ENCODE measurements around the gene ICE1.
"Not testable (repeated sequence)": the region's sequence is repeated elsewhere in the genome, so short reads cannot be mapped to it uniquely, and the experiment has no call there.

The ICE1 gene

DNA sequence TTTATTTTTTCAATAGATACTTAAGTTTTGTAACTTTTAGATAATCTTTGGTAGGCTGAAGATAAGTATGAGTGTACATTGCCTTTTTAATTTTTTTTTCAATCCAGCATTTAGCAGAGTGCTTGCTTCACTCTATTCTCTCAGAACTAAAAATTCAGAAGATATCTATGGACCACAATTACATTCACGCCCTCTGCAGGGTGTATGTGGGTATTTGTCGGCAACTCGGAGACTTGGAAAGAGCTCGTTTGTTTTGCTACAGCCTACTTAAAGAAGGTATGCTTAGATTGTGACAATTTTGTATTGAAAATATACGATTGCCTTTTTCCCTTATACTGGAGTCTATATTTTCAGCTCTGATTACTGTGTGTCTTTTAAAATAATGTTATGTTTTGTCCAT is 43.8 kb downstream of the ICE1 start:
- Histone ChIP-seq H3K27me3 (ENCODE audit: control insufficient read depth, insufficient read depth, low read length) (no peaks in the 10 kb centered on the region), H3K36me3 (ENCODE audit: control insufficient read depth, insufficient read depth, low read length) (peaks cover 6% of the 10 kb centered on the region), H3K4me1 (ENCODE audit: control insufficient read depth, insufficient read depth, low read length) (no peaks in the 10 kb centered on the region), H3K9ac (ENCODE audit: low read length) (no peak overlapping the region), H3K9me3 (ENCODE audit: control insufficient read depth, low read length) (no peaks in the 10 kb centered on the region), H3K4me3 (ENCODE audit: low read length) (no peak overlapping the region)

DNA sequence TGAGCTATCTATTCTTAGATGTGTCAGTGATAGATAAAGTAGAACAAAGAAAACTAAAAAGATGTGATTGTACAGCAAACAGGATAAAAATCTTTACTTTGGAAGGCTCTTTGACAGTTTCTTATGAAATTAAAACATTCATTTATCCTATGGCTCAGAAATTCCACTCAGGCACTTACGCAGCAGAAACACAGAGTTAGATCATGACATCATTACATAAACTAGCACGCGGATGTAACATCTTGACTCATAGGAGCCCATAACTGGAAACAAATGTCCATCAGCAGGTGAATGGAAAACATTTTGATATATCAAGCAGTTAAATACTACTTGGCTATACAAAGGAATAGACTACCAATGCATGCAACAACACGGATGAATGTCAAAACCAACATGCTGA is 45.3 kb downstream of the ICE1 start:
- Histone ChIP-seq H3K27me3 (ENCODE audit: control insufficient read depth, insufficient read depth, low read length) (no peaks in the 10 kb centered on the region), H3K36me3 (ENCODE audit: control insufficient read depth, insufficient read depth, low read length) (no peaks in the 10 kb centered on the region), H3K4me1 (ENCODE audit: control insufficient read depth, insufficient read depth, low read length) (no peaks in the 10 kb centered on the region), H3K4me3 (ENCODE audit: low read length) (no peak overlapping the region), H3K9ac (ENCODE audit: low read length) (no peak overlapping the region), H3K9me3 (ENCODE audit: control insufficient read depth, low read length) (no peaks in the 10 kb centered on the region)

DNA sequence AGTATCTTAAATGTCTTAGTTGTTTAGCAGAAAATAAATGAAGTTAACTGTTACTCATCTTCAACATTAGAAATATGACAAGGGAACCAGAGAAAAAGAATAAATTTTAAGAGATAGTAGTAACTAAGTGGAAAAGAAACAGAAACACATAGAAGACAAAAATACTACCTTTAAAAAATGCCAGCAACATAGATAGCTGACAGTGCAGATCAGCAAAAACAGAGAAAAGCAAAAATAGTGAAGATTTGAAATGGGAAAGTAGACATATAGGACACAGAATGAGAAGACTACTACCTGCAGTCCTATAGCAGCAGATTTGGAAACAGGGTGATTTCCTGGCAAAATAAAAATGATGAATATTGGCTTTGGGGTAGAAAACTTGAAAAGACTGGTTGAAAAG is 48.5 kb downstream of the ICE1 start:
- Histone ChIP-seq H3K36me3 (ENCODE audit: control insufficient read depth, insufficient read depth, low read length) (no peaks in the 10 kb centered on the region), H3K4me1 (ENCODE audit: control insufficient read depth, insufficient read depth, low read length) (no peaks in the 10 kb centered on the region), H3K9me3 (ENCODE audit: control insufficient read depth, low read length) (no peaks in the 10 kb centered on the region), H3K27me3 (ENCODE audit: control insufficient read depth, insufficient read depth, low read length) (no peaks in the 10 kb centered on the region), H3K4me3 (ENCODE audit: low read length) (no peak overlapping the region), H3K9ac (ENCODE audit: low read length) (no peak overlapping the region)

- Histone ChIP-seq H3K4me1 (ENCODE audit: control insufficient read depth, insufficient read depth, low read length) (no peaks in the 10 kb centered on the region), H3K9me3 (ENCODE audit: control insufficient read depth, low read length) (no peaks in the 10 kb centered on the region), H3K36me3 (ENCODE audit: control insufficient read depth, insufficient read depth, low read length) (peaks cover 4% of the 10 kb centered on the region), H3K4me3 (ENCODE audit: low read length) (no peak overlapping the region), H3K9ac (ENCODE audit: low read length) (no peak overlapping the region), H3K27me3 (ENCODE audit: control insufficient read depth, insufficient read depth, low read length) (no peaks in the 10 kb centered on the region)
Observed at GRCh38 chr5:5473226-5473625, 50.7 kb downstream of the ICE1 start.

DNA sequence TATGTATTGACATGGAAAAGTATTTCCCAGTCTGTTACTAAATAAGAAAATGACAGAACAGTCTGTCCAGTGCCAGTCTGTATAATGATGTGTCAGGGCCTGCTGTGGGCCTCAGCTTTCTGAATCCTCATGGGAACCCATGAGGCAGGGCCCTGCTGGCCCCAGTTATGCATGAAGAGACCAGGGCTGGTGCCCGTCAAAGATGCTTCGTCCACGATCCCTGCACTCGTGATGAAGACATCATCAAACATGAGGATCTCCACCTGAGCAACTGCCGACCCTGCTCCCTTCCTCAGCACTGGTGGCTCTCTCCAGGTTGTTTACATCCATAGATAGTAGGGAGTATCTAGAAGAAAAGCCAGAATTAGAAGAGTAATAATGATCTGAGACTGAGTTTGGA is 52.5 kb downstream of the ICE1 start:
- Histone ChIP-seq H3K27me3 (ENCODE audit: control insufficient read depth, insufficient read depth, low read length) (no peaks in the 10 kb centered on the region), H3K9ac (ENCODE audit: low read length) (no peak overlapping the region), H3K4me3 (ENCODE audit: low read length) (no peak overlapping the region), H3K9me3 (ENCODE audit: control insufficient read depth, low read length) (no peaks in the 10 kb centered on the region), H3K4me1 (ENCODE audit: control insufficient read depth, insufficient read depth, low read length) (no peaks in the 10 kb centered on the region), H3K36me3 (ENCODE audit: control insufficient read depth, insufficient read depth, low read length) (peaks cover 4% of the 10 kb centered on the region)

GRCh38 chr5:5475975-5476374 is 53.5 kb downstream of the ICE1 start:
- Histone ChIP-seq H3K4me1 (ENCODE audit: control insufficient read depth, insufficient read depth, low read length) (no peaks in the 10 kb centered on the region), H3K36me3 (ENCODE audit: control insufficient read depth, insufficient read depth, low read length) (peaks cover 4% of the 10 kb centered on the region), H3K9me3 (ENCODE audit: control insufficient read depth, low read length) (no peaks in the 10 kb centered on the region), H3K4me3 (ENCODE audit: low read length) (no peak overlapping the region), H3K27me3 (ENCODE audit: control insufficient read depth, insufficient read depth, low read length) (no peaks in the 10 kb centered on the region), H3K9ac (ENCODE audit: low read length) (no peak overlapping the region)

GRCh38 chr5:5479578-5479977 is 57.1 kb downstream of the ICE1 start:
- not testable (repeated sequence) for H3K9me3 ChIP-seq (ENCODE audit: control insufficient read depth, low read length); H3K9ac ChIP-seq (ENCODE audit: low read length); H3K36me3 ChIP-seq (ENCODE audit: control insufficient read depth, insufficient read depth, low read length); H3K4me1 ChIP-seq (ENCODE audit: control insufficient read depth, insufficient read depth, low read length); H3K27me3 ChIP-seq (ENCODE audit: control insufficient read depth, insufficient read depth, low read length); H3K4me3 ChIP-seq (ENCODE audit: low read length)

DNA sequence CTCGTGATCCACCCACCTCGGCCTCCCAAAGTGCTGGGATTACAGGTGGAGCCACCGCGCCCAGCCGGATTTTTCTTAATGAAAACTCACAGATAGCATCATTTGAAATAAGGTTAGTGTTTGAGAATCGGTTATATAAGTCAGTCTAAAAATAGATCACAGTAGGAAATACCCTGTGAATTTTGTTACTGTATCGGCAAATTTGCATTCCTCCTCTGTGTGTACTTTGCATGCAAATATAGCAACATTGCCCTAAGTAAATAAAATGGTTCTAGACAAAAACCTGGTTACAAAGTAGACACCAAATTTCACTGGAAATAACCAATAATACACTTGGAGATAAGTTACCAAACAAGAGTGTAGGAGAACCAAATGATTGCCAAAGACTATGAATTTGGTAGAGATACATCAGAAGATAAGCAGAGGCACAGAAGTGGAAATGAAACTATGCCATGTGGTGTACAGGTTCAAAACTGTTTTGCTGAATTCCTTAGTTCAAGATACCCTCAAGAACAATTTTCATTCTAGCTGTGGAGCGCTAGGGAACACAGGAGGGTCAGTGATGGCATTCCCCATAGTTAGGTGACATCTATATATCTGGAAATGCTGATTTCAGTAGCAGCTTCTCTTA is 58.1 kb downstream of the ICE1 start:
- H3K9me3 ChIP-seq (ENCODE audit: control insufficient read depth, low read length) = no peaks in the 10 kb centered on the region
- H3K27me3 ChIP-seq (ENCODE audit: control insufficient read depth, insufficient read depth, low read length) = no peaks in the 10 kb centered on the region
- no peak overlapping the region for H3K9ac ChIP-seq (ENCODE audit: low read length)
- H3K36me3 ChIP-seq (ENCODE audit: control insufficient read depth, insufficient read depth, low read length) = peaks cover 4% of the 10 kb centered on the region
- H3K4me1 ChIP-seq (ENCODE audit: control insufficient read depth, insufficient read depth, low read length) = no peaks in the 10 kb centered on the region
- no peak overlapping the region for H3K4me3 ChIP-seq (ENCODE audit: low read length)

- Histone ChIP-seq H3K4me3 (ENCODE audit: low read length) (no peak overlapping the region), H3K27me3 (ENCODE audit: control insufficient read depth, insufficient read depth, low read length) (no peaks in the 10 kb centered on the region), H3K9ac (ENCODE audit: low read length) (no peak overlapping the region), H3K9me3 (ENCODE audit: control insufficient read depth, low read length) (no peaks in the 10 kb centered on the region), H3K36me3 (ENCODE audit: control insufficient read depth, insufficient read depth, low read length) (peaks cover 4% of the 10 kb centered on the region), H3K4me1 (ENCODE audit: control insufficient read depth, insufficient read depth, low read length) (no peaks in the 10 kb centered on the region)
Observed at GRCh38 chr5:5481206-5481605, 58.7 kb downstream of the ICE1 start.

DNA sequence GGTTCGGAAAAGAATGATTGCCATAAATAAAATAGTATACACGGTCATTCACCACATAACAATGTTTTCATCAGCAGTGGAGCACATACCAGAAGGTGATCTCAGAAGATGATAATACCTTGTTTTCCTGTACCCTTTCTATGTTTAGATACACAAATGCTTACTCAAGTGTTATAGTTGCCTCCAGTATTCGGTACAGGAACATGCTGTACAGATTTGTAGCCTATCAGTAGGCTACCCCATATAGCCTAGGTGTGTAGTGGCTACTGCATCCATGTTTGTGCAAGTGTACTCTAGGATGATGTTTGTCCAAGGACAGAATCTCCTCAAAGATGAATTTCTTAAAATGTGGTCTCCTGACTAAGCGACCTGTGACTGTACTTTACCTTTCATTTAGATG is 59.2 kb downstream of the ICE1 start:
- Histone ChIP-seq H3K9me3 (ENCODE audit: control insufficient read depth, low read length) (no peaks in the 10 kb centered on the region), H3K9ac (ENCODE audit: low read length) (no peak overlapping the region), H3K4me1 (ENCODE audit: control insufficient read depth, insufficient read depth, low read length) (no peaks in the 10 kb centered on the region), H3K4me3 (ENCODE audit: low read length) (no peak overlapping the region), H3K27me3 (ENCODE audit: control insufficient read depth, insufficient read depth, low read length) (no peaks in the 10 kb centered on the region), H3K36me3 (ENCODE audit: control insufficient read depth, insufficient read depth, low read length) (peaks cover under 1% of the 10 kb centered on the region)

DNA sequence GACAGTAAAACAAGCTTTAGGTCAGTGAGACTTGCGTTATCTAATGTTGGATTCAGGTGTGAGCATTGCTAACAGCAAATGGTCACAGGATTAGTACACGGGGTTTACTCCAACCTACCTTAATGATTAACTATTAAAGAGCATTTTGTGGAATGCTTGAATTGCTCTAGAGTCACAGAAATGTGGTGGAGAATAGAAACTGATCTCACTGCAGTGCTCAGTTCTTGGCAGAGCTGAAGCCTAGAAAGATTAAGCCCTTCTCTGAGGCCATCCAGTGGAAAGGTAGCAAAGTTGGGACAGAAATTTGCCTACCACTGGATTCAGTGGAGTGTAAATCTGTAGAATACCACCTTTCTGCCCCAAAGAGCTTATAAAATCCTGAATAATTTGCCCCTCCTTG is 60.9 kb downstream of the ICE1 start:
- Histone ChIP-seq H3K4me1 (ENCODE audit: control insufficient read depth, insufficient read depth, low read length) (no peaks in the 10 kb centered on the region), H3K36me3 (ENCODE audit: control insufficient read depth, insufficient read depth, low read length) (no peaks in the 10 kb centered on the region), H3K9ac (ENCODE audit: low read length) (no peak overlapping the region), H3K9me3 (ENCODE audit: control insufficient read depth, low read length) (no peaks in the 10 kb centered on the region), H3K4me3 (ENCODE audit: low read length) (no peak overlapping the region), H3K27me3 (ENCODE audit: control insufficient read depth, insufficient read depth, low read length) (no peaks in the 10 kb centered on the region)

DNA sequence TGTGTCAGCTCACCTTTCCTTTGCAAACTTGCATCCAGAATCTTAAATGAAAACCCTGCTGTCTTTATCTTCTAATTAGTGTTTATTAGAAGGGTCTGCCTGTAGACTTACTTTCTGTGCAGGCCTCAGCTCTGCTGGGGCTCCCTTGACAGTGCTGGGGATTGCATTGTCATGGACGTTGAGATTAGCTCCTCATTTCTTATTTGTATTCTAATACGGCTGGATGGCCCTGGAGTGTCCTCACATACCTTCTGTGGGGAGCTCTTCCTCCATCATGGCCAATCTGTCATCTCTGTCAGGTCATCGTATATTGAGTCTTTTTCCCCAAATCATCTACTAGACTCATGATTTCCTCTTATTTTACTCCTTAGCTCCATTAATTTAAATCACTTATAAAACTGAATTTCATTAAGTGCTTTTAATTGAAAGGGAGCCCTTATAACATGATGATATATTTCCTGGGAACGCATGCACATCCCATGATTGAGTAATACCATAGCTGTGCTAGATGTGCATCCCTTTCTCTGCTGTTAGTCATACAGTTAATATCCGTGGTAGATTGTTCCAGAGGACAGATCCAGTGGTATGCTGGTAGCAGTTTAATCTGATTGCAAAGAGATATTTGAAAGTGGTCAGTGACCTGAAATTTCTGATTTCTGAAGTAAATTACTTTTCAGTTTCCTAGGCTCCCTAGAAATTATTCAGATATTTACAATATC is 61.6 kb downstream of the ICE1 start:
- Histone ChIP-seq H3K27me3 (ENCODE audit: control insufficient read depth, insufficient read depth, low read length) (no peaks in the 10 kb centered on the region), H3K4me1 (ENCODE audit: control insufficient read depth, insufficient read depth, low read length) (no peaks in the 10 kb centered on the region), H3K36me3 (ENCODE audit: control insufficient read depth, insufficient read depth, low read length) (no peaks in the 10 kb centered on the region), H3K4me3 (ENCODE audit: low read length) (no peak overlapping the region), H3K9me3 (ENCODE audit: control insufficient read depth, low read length) (no peaks in the 10 kb centered on the region), H3K9ac (ENCODE audit: low read length) (no peak overlapping the region)
